PC-3 (cell line): ENCODE data around the gene DOCK4. TPM values are rescaled to one million over a fixed set of nuclear protein-coding genes. Genes with fewer than 3 reads are reported as not detected.

Experiments
- ATAC-seq: fragments of 200-7000 bp; cut with Tn5 transposase; 2 replicates; pipeline ENCODE4 v1.9.1; 2020; ENCODE audit warnings: mild to moderate bottlenecking, moderate library complexity
- BruUV-seq: library from RNA; stranded (reverse); fragments of 400-500 nt; replicated peaks from 2 replicates; lab custom pipeline; 2021; lab: Mats Ljungman, UMichigan
- CTCF ChIA-PET: fragments of 300-600 bp; sonication (Branson Sonifier 250); formaldehyde crosslinking; loops from one replicate; lab custom pipeline; 2022; ENCODE audit warnings: antibody characterized with exemption; lab: Charles Lee
- POLR2A ChIA-PET: fragments of 300-600 bp; sonication (Branson Sonifier 250); formaldehyde crosslinking; loops from one replicate; lab custom pipeline; 2022; ENCODE audit warnings: antibody characterized with exemption; ENCODE audit not compliant: unreplicated experiment; lab: Charles Lee
- DNase-seq: peaks from one replicate; pipeline ENCODE4 v3.0.0-alpha.2; 2015
- H2AFZ ChIP-seq: fragments of 300-600 bp; sonication (generic); 2 replicates; pipeline ENCODE4 v1.6.0; 2016; ENCODE audit warnings: antibody characterized with exemption, low read length
- H3F3A ChIP-seq: fragments of 300-600 bp; sonication (generic); one replicate; pipeline ENCODE4 v1.6.0; 2017; ENCODE audit warnings: antibody characterized with exemption, low read length, control low read depth, mild to moderate bottlenecking; ENCODE audit not compliant: unreplicated experiment
- H3K27ac ChIP-seq: fragments of 300-600 bp; sonication (generic); 2 replicates; pipeline ENCODE4 v1.5.1; 2016; ENCODE audit warnings: mild to moderate bottlenecking, low read length
- H3K27me3 ChIP-seq: fragments of 300-600 bp; sonication (generic); 2 replicates; pipeline ENCODE4 v1.6.1; 2016; ENCODE audit warnings: low read length, mixed read lengths
- H3K36me3 ChIP-seq: fragments of 300-600 bp; sonication (generic); 2 replicates; pipeline ENCODE4 v1.6.1; 2016; ENCODE audit warnings: low read depth, mixed run types, low read length, mixed read lengths
- H3K4me1 ChIP-seq: fragments of 300-600 bp; sonication (generic); 2 replicates; pipeline ENCODE4 v1.5.1; 2016; ENCODE audit warnings: low read length; ENCODE audit not compliant: insufficient read depth
- H3K4me2 ChIP-seq: fragments of 300-600 bp; sonication (generic); 2 replicates; pipeline ENCODE4 v1.6.0; 2016; ENCODE audit warnings: low read length
- H3K4me3 ChIP-seq: fragments of 300-600 bp; sonication (generic); 2 replicates; pipeline ENCODE4 v1.5.1; 2016; ENCODE audit warnings: mild to moderate bottlenecking, low read length, mixed read lengths
- H3K79me2 ChIP-seq: fragments of 300-600 bp; sonication (generic); 2 replicates; pipeline ENCODE4 v1.6.1; 2017; ENCODE audit warnings: low read length, mixed read lengths
- H3K9ac ChIP-seq: fragments of 300-600 bp; sonication (generic); 2 replicates; pipeline ENCODE4 v1.6.0; 2016; ENCODE audit warnings: mild to moderate bottlenecking, low read length
- H3K9me2 ChIP-seq: fragments of 300-600 bp; sonication (generic); replicated peaks from 2 replicates; pipeline ENCODE4 v1.6.1; 2016; ENCODE audit warnings: mixed run types, low read length, mixed read lengths
- H3K9me3 ChIP-seq: fragments of 300-600 bp; sonication (generic); 2 replicates; pipeline ENCODE4 v1.6.1; 2016; ENCODE audit warnings: low read length, mixed read lengths
- H4K20me1 ChIP-seq: fragments of 300-600 bp; sonication (generic); 2 replicates; pipeline ENCODE4 v1.6.1; 2016; ENCODE audit warnings: low read length, mixed read lengths
- EZH2 ChIP-seq: fragments of 300-600 bp; sonication (generic); IDR thresholded peaks from one replicate; pipeline ENCODE4 v1.6.1; 2017; ENCODE audit warnings: antibody characterized with exemption, mild to moderate bottlenecking, low read length; ENCODE audit not compliant: unreplicated experiment
- EZH2phosphoT487 ChIP-seq: fragments of 300-600 bp; sonication (generic); IDR thresholded peaks from 2 replicates; pipeline ENCODE4 v1.6.1; 2018; ENCODE audit warnings: mild to moderate bottlenecking, antibody characterized with exemption, low read length, borderline replicate concordance
- intact Hi-C: fragments of 100-400 bp; cut with micrococcal nuclease; formaldehyde crosslinking; loops from 2 replicates; pipeline ENCODE4 v1.9.0; 2023
- total RNA-seq: library from RNA; depleted of rRNA; stranded (reverse); fragments of >200 nt; gene quantifications from 2 replicates; pipeline ENCODE4 v1.2.3, GENCODE V29; 2014
- TF ChIP-seq, protein P1 (sequence below): fragments of 300-600 bp; sonication (generic); conservative IDR thresholded peaks from 2 replicates; pipeline ENCODE4 v1.5.1; 2017; ENCODE audit warnings: antibody characterized with exemption, low read depth, mild to moderate bottlenecking, low read length

DOCK4 gene
- total RNA-seq, 1 experiment from 2014 or later: 25.4 TPM

DNA sequence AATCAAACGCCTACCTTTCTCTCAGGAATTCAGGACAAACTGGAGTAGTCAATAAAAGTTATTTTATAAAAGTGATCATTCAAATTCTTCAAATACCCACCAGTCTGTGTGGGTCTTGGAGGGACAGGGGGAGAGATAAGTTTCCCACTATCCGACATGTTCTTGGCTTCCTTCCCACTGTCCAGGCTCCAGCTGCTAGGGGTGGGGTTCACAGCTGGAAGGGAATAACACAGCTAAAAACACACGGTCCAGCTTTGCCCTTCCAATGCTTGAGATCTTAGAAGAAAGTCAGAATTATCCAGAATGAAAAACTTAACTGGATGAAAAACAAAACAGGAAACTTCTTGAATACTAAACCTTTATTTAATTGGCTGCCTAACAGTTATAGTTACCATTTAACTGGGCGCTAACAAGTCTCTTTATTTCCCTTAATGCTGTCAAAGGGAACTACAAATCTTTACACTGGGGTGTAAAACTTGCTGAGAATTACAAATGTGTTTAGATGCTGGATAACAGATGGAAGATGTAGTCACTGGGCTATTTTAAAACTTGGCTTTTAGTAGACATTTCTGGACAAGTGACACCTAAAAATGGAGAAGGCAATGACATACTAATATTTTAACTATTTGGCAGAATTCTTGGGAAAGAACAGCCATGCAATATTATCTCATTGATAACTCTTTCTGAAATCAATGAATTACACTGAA lies 471.1 kb downstream of the DOCK4 start:
- Histone ChIP-seq H3K4me2 (no peak overlapping the region), H3K36me3 (peaks cover 3% of the 10 kb centered on the region; the same call in 1 of the 2 replicates), H3K27ac (0 out of 2 replicates have a peak overlapping the region, but pooled peaks have one; percentile 9), H4K20me1 (no peaks in the 10 kb centered on the region), H3K9ac (peak overlapping the region; percentile 13; the same call in 1 of the 2 replicates), H3K4me1 (peaks cover 13% of the 10 kb centered on the region), H3K79me2 (no peaks in the 10 kb centered on the region), H3K4me3 (no peak overlapping the region), H2AFZ (no peak overlapping the region), H3K9me3 (no peaks in the 10 kb centered on the region), H3K27me3 (no peaks in the 10 kb centered on the region), H3F3A (no peaks in the 10 kb centered on the region), H3K9me2 (no peaks in the 10 kb centered on the region)
- POLR2A ChIA-PET: no interaction called here
- ATAC-seq (no peak), DNase-seq (no peak)
- TF ChIP-seq EZH2phosphoT487: no peak
- TF ChIP-seq, protein P1, sequence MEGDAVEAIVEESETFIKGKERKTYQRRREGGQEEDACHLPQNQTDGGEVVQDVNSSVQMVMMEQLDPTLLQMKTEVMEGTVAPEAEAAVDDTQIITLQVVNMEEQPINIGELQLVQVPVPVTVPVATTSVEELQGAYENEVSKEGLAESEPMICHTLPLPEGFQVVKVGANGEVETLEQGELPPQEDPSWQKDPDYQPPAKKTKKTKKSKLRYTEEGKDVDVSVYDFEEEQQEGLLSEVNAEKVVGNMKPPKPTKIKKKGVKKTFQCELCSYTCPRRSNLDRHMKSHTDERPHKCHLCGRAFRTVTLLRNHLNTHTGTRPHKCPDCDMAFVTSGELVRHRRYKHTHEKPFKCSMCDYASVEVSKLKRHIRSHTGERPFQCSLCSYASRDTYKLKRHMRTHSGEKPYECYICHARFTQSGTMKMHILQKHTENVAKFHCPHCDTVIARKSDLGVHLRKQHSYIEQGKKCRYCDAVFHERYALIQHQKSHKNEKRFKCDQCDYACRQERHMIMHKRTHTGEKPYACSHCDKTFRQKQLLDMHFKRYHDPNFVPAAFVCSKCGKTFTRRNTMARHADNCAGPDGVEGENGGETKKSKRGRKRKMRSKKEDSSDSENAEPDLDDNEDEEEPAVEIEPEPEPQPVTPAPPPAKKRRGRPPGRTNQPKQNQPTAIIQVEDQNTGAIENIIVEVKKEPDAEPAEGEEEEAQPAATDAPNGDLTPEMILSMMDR: no peak
- TF ChIP-seq EZH2: no peak
- intact Hi-C loops: loop anchor here (1.0 to 5.0 kb wide), 5 partner anchors 249 to 1893 kb away; no protein-coding TSS in a partner anchor
- BruUV-seq: no TSS peak
- CTCF ChIA-PET: no interaction called here

DNA sequence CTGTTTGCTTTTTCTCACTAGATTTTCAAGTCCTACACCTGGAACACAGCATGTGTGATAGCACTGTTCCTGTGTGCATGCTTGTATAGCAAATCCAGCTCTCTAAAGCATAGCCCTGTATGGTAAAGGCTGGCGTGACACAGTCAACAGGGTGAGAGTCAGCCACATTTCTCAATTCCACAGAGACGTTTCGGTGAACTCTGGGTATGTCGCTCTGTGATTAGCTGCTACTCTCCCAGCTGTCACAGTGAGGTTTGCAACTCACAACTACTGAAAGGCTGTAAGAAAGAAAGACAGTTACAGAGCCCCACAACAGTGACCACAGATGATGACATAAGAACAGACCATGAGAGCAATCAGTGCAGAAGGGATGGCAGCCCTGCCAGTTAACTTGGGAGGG lies 473.3 kb downstream of the DOCK4 start:
- Histone ChIP-seq H3K4me2 (no peak overlapping the region), H3K27ac (no peak overlapping the region), H3K4me1 (peaks cover 13% of the 10 kb centered on the region), H3K27me3 (no peaks in the 10 kb centered on the region), H3F3A (no peaks in the 10 kb centered on the region), H3K79me2 (no peaks in the 10 kb centered on the region), H3K4me3 (no peak overlapping the region), H3K9me3 (no peaks in the 10 kb centered on the region), H4K20me1 (no peaks in the 10 kb centered on the region), H3K9me2 (no peaks in the 10 kb centered on the region), H3K36me3 (0 out of 2 replicates have a peak, but pooled peaks cover 3% of the 10 kb centered on the region), H2AFZ (no peak overlapping the region), H3K9ac (no peak overlapping the region)
- TF ChIP-seq, protein P1: no peak
- TF ChIP-seq EZH2: no peak
- no peak for TF ChIP-seq EZH2phosphoT487
- ATAC-seq: no peak
- ChIA-PET POLR2A (no interaction called here), CTCF (no interaction called here)
- BruUV-seq: no TSS peak
- intact Hi-C loops: no loop called here
- no peak for DNase-seq
